ENCODE results near the gene CAPS2.

Gene CAPS2

DNA sequence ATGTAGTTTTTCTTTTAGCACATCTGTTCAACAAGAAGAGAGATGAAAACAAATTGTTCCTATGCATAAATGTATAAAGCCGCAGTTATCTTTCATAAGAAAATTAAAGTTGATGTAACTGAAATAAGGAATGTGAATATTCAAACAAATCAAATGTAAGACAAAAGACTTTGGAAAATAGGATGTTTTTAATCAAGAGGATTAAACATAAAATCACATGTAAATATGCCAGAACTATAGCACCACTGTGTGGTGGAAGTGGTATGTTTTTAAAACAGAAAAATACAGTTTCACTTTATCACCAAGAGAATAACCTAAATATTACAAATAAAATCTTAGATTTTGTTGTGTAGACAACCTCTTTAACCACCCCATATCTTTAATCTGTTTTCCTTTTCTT lies 40.4 kb downstream of the CAPS2 start:
- peak; percentile 58 for DNase-seq (ENCODE audit: low read depth)
- no peak overlapping the region for H3K4me3 ChIP-seq (ENCODE audit: low read depth, low read length)
- TF ChIP-seq, protein P1, sequence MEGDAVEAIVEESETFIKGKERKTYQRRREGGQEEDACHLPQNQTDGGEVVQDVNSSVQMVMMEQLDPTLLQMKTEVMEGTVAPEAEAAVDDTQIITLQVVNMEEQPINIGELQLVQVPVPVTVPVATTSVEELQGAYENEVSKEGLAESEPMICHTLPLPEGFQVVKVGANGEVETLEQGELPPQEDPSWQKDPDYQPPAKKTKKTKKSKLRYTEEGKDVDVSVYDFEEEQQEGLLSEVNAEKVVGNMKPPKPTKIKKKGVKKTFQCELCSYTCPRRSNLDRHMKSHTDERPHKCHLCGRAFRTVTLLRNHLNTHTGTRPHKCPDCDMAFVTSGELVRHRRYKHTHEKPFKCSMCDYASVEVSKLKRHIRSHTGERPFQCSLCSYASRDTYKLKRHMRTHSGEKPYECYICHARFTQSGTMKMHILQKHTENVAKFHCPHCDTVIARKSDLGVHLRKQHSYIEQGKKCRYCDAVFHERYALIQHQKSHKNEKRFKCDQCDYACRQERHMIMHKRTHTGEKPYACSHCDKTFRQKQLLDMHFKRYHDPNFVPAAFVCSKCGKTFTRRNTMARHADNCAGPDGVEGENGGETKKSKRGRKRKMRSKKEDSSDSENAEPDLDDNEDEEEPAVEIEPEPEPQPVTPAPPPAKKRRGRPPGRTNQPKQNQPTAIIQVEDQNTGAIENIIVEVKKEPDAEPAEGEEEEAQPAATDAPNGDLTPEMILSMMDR (conservative IDR thresholded peaks at IDR 0.05; ENCODE audit: low read depth, low read length): peak; percentile 45

DNA sequence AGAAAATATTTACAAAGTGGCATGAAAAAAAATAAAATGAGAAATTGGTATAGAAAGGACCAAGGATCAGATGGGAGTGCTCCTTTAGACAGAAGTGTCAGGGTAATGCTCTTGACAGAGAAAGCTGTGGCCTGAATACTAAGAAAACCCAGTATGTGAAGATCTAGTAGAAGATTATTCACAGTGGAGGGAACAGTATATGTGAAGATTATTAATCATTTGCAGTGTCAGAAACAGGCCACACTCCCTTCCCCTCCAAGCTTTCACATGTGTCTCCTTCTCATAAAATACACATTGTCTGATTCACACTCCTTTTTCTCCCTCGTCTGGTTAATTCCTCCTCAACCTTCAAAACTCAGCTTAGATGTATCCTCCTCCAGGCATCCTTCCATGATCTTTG lies 41.3 kb downstream of the CAPS2 start:
- TF ChIP-seq, protein P1 (conservative IDR thresholded peaks at IDR 0.05; ENCODE audit: low read depth, low read length): no peak
- no peak overlapping the region for H3K4me3 ChIP-seq (ENCODE audit: low read depth, low read length)
- DNase-seq (ENCODE audit: low read depth): no peak

DNA sequence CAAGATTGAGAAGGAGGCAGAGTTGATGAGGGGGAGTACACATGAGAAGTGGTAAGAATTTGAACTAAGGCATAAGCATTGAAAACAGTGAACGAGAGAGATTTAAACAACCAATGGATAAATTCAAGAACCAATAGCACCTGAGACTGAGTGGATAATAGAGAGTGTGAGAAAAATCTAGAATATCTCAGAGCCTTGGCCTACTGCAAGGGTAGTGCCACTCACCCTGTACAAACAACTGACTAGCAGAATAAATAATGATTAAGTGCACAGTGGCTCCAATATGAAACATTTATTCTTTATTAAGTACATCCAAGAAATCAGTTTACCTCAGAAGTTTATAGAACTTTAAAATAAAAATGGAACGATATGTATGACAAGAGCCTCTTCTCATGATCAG lies 54.4 kb downstream of the CAPS2 start:
- no peak for DNase-seq (ENCODE audit: low read depth)
- H3K4me3 ChIP-seq (ENCODE audit: low read depth, low read length): no peak overlapping the region
- TF ChIP-seq, protein P1 (conservative IDR thresholded peaks at IDR 0.05; ENCODE audit: low read depth, low read length): no peak

DNA sequence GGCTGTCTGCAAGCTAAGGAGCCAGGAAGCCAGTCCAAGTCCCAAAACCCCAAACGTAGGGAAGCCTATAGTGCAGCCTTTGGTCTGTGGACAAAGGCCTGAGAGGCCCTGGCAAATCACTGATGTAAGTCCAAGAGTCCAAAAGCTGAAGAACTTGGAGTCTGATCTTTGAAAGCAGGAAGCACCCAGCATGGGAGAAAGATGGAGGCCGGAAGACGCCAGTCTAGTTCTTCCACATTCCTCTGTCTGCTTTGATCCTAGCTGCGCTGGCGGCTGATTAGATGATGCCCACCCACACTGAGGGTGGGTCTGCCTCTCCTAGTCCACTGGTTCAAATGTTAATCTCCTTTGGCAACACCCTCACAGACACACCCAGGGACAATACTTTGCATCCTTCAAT lies 58.5 kb downstream of the CAPS2 start:
- TF ChIP-seq, protein P1 (conservative IDR thresholded peaks at IDR 0.05; ENCODE audit: low read depth, low read length): no peak
- no peak overlapping the region for H3K4me3 ChIP-seq (ENCODE audit: low read depth, low read length)
- DNase-seq (ENCODE audit: low read depth): no peak

DNA sequence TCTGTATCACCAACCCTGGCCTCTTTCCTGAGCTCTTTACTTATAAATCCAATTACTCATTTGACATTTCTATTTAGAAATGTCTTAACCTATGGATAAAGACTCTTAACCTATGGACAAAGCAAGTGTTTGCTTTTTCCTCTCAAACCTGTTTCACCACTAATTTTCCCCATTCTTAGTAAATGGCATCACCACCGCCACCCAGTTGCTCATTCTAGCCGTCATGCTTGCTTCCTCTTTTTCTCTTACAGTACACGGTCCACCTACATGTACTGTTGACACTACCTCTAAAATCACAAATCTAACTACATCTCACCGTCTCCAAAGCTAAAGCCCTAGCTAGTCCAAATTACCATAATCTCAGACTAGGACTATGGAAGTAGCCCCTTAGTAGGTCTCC lies 60.0 kb downstream of the CAPS2 start:
- no peak for DNase-seq (ENCODE audit: low read depth)
- TF ChIP-seq, protein P1 (conservative IDR thresholded peaks at IDR 0.05; ENCODE audit: low read depth, low read length): no peak
- no peak overlapping the region for H3K4me3 ChIP-seq (ENCODE audit: low read depth, low read length)

DNA sequence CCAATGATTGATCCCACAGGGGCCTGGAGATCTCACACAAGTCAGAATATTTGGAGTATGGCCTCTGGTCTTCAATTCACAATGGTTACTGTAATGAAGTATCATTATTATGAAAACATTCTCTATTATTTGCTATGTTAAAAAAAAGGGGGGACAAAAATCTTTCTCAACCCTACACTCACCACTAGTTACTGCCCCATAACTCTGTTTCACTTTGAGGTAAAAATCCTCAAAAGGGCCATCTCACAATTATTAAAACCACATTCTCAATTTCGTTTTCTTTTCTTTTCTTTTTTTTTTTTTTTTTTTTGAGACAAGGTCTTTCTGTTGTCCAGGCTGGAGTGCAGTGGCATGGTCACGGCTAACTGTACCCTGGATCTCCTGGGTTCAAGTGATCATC lies 60.9 kb downstream of the CAPS2 start:
- TF ChIP-seq, protein P1 (conservative IDR thresholded peaks at IDR 0.05; ENCODE audit: low read depth, low read length): no peak
- DNase-seq (ENCODE audit: low read depth): no peak
- H3K4me3 ChIP-seq (ENCODE audit: low read depth, low read length): no peak overlapping the region

DNA sequence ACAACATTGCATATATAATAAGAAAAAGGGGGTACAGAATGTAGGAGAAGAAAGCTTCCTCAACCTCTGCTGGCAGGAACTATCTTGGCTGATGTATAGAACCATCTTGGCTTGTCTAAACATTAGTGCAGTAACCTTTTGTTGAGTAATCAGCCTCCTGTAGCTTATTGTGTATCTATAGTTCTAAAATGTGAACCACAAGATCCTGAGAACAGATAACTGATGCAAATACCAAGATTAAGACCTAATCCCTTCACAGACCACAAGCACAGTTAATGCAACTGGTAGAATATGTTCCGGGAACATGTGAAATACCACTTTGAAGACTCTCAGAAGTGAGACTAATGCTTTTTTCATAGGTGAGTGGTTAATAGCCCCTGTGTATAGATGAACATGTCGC lies 69.8 kb downstream of the CAPS2 start:
- TF ChIP-seq, protein P1 (conservative IDR thresholded peaks at IDR 0.05; ENCODE audit: low read depth, low read length): no peak
- peak; percentile 24 for DNase-seq (ENCODE audit: low read depth)

More for the DNA sequence above, 69.8 kb downstream of the CAPS2 start:
- H3K4me3 ChIP-seq (ENCODE audit: low read depth, low read length): no peak overlapping the region

Measured in choroid plexus epithelial cell (primary cell).